WTC11 (cell line): ENCODE results near the gene SRC. TPM values are rescaled to one million over a fixed set of nuclear protein-coding genes. Genes with fewer than 3 reads are reported as not detected.

Experiments used
- ATAC-seq: fragments of 200-7000 bp; cut with Tn5 transposase; 2 replicates; pipeline ENCODE4 v1.10.0; 2021; ENCODE audit warnings: mild to moderate bottlenecking, moderate library complexity
- CTCF ChIA-PET: fragments of 300-600 bp; sonication (Branson Sonifier 250); formaldehyde crosslinking; loops from one replicate; lab custom pipeline; 2021; ENCODE audit warnings: antibody characterized with exemption; lab: Charles Lee
- POLR2A ChIA-PET: fragments of 350-600 bp; sonication (Branson Sonifier 250); formaldehyde crosslinking; loops from one replicate; lab custom pipeline; 2021; ENCODE audit warnings: antibody characterized with exemption; lab: Charles Lee
- DNase-seq: peaks from one replicate; pipeline ENCODE4 v3.0.0; 2021; ENCODE audit warnings: low spot score
- H3K27ac Mint-ChIP-seq: 2 replicates; pipeline ENCODE4 v1.8.0; 2021; ENCODE audit warnings: mixed read lengths
- H3K27me3 Mint-ChIP-seq: 2 replicates; pipeline ENCODE4 v1.8.0; 2021; ENCODE audit warnings: low read depth, mild to moderate bottlenecking, moderate library complexity, mixed read lengths
- H3K36me3 Mint-ChIP-seq: 2 replicates; pipeline ENCODE4 v1.8.0; 2021; ENCODE audit warnings: mixed read lengths
- H3K4me1 Mint-ChIP-seq: 2 replicates; pipeline ENCODE4 v1.8.0; 2022; ENCODE audit warnings: mixed read lengths
- H3K4me3 Mint-ChIP-seq: 2 replicates; pipeline ENCODE4 v1.8.0; 2021; ENCODE audit warnings: mild to moderate bottlenecking, moderate library complexity, mixed read lengths
- H3K9me3 Mint-ChIP-seq: 2 replicates; pipeline ENCODE4 v1.8.0; 2021; ENCODE audit warnings: mixed read lengths
- CBFB ChIP-seq: sonication (generic); formaldehyde crosslinking; IDR thresholded peaks from 2 replicates; pipeline ENCODE4 v1.8.1; 2022; ENCODE audit warnings: mild to moderate bottlenecking, low read depth, missing genetic modification reagents
- CREM ChIP-seq: sonication (generic); formaldehyde crosslinking; IDR thresholded peaks from 2 replicates; pipeline ENCODE4 v1.8.1; 2022; ENCODE audit warnings: mild to moderate bottlenecking, missing genetic modification reagents, moderate library complexity
- ETV6 ChIP-seq: sonication (generic); formaldehyde crosslinking; IDR thresholded peaks from 2 replicates; pipeline ENCODE4 v1.8.1; 2022; ENCODE audit warnings: mild to moderate bottlenecking, missing genetic modification reagents
- GTF2I ChIP-seq: fragments of 250-450 bp; sonication (Bioruptor Pico); conservative IDR thresholded peaks from 2 replicates; pipeline ENCODE4 v1.4.0; 2021; ENCODE audit warnings: mild to moderate bottlenecking
- NFYB ChIP-seq: sonication (generic); formaldehyde crosslinking; conservative IDR thresholded peaks from 2 replicates; pipeline ENCODE4 v1.8.0; 2022; ENCODE audit warnings: low read depth, missing genetic modification reagents
- NR1H2 ChIP-seq: sonication (generic); formaldehyde crosslinking; IDR thresholded peaks from 2 replicates; pipeline ENCODE4 v1.9.0; 2021; ENCODE audit warnings: mild to moderate bottlenecking, moderate library complexity, missing genetic modification reagents
- NR2C2 ChIP-seq: sonication (generic); formaldehyde crosslinking; IDR thresholded peaks from 2 replicates; pipeline ENCODE4 v1.8.0; 2022; ENCODE audit warnings: mild to moderate bottlenecking, missing genetic modification reagents
- NR3C1 ChIP-seq: sonication (generic); formaldehyde crosslinking; conservative IDR thresholded peaks from 2 replicates; pipeline ENCODE4 v1.8.1; 2023; ENCODE audit warnings: low read depth, mild to moderate bottlenecking, missing genetic modification reagents
- RELA ChIP-seq: sonication (generic); formaldehyde crosslinking; IDR thresholded peaks from 2 replicates; pipeline ENCODE4 v1.8.1; 2022; ENCODE audit warnings: missing genetic modification reagents, mild to moderate bottlenecking, borderline replicate concordance
- RORB ChIP-seq: fragments of 250-450 bp; sonication (Bioruptor Pico); IDR thresholded peaks from 2 replicates; pipeline ENCODE4 v1.9.0; 2021; ENCODE audit warnings: mild to moderate bottlenecking
- TP53 ChIP-seq: sonication (generic); formaldehyde crosslinking; IDR thresholded peaks from 2 replicates; pipeline ENCODE4 v1.8.1; 2023; ENCODE audit warnings: mild to moderate bottlenecking, missing genetic modification reagents
- ZBTB21 ChIP-seq: sonication (generic); formaldehyde crosslinking; IDR thresholded peaks from 2 replicates; pipeline ENCODE4 v1.8.1; 2023; ENCODE audit warnings: mild to moderate bottlenecking, missing genetic modification reagents, borderline replicate concordance
- ZNF232 ChIP-seq: sonication (generic); formaldehyde crosslinking; IDR thresholded peaks from 2 replicates; pipeline ENCODE4 v1.8.0; 2022; ENCODE audit warnings: mild to moderate bottlenecking, missing genetic modification reagents
- total RNA-seq: library from RNA; stranded (reverse); gene quantifications from 3 replicates; pipeline ENCODE4 v1.2.3, GENCODE V29; 2021
- TF ChIP-seq, protein P1 (sequence below): fragments of 250-450 bp; sonication (Bioruptor Pico); IDR thresholded peaks from 2 replicates; pipeline ENCODE4 v1.9.0; 2021; ENCODE audit warnings: mild to moderate bottlenecking, borderline replicate concordance
- TF ChIP-seq, protein P2 (sequence below): sonication (generic); formaldehyde crosslinking; IDR thresholded peaks from 2 replicates; pipeline ENCODE4 v1.8.1; 2022; ENCODE audit warnings: missing genetic modification reagents, borderline replicate concordance
- TF ChIP-seq, protein P3 (sequence below): sonication (generic); formaldehyde crosslinking; conservative IDR thresholded peaks from 2 replicates; pipeline ENCODE4 v1.8.1; 2022; ENCODE audit warnings: mild to moderate bottlenecking, missing genetic modification reagents
- TF ChIP-seq, protein P4 (sequence below): sonication (generic); formaldehyde crosslinking; IDR thresholded peaks from 2 replicates; pipeline ENCODE4 v1.8.1; 2023; ENCODE audit warnings: mild to moderate bottlenecking, moderate library complexity, missing genetic modification reagents
- TF ChIP-seq, protein P5 (sequence below): sonication (generic); formaldehyde crosslinking; IDR thresholded peaks from 2 replicates; pipeline ENCODE4 v1.8.1; 2023; ENCODE audit warnings: mild to moderate bottlenecking, missing genetic modification reagents
- TF ChIP-seq, protein P6 (sequence below): sonication (generic); formaldehyde crosslinking; IDR thresholded peaks from 2 replicates; pipeline ENCODE4 v1.8.0; 2022; ENCODE audit warnings: mild to moderate bottlenecking, missing genetic modification reagents
- TF ChIP-seq, protein P7 (sequence below): sonication (generic); formaldehyde crosslinking; IDR thresholded peaks from 2 replicates; pipeline ENCODE4 v1.8.0; 2023; ENCODE audit warnings: mild to moderate bottlenecking, missing genetic modification reagents

SRC gene
- total RNA-seq, 1 experiment from 2014 or later: 33.3 TPM

DNA sequence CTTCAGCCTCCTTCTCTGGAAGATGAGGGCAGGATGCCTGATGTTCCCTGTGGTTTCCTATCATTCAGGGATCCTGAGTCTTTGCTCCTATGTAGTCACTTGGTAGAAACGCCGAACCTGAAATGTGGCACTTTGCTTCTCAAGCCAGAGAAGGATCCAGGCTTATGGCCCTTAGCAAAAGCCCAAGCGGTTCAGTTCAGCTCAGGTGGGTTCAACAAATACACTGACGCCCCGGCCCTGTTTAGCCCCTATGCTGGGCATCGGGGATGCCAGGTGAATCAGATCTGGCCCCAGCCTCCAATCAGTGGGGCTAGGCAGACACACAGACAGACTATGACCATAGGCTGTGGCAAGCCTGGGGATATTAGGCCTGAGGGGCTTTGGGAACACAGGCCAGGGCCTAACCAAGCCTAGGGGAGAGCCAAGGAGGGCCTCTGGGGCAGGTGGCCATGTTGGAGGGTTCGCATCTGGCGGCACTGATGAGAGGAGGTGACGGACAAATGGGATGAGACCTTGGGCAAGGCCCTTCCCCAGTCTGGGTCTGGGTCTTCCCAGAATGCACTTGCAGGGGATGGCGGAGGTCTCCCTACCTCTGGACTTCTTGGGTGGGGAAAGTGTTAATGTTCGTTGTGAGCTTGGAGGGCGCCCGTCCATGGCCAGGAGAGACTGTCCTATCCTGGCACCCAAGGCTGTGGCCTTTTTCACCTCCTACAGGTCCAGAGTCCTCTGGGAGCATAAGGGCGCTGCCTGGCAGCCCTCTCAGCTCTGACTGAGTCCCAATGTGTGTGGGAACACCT, 17.6 kb upstream of the SRC start:
- H3K9me3 Mint-ChIP-seq: no peaks in the 10 kb centered on the region
- ATAC-seq: no peak
- DNase-seq: no peak
- no peak overlapping the region for H3K27ac Mint-ChIP-seq
- H3K27me3 Mint-ChIP-seq: no peaks in the 10 kb centered on the region
- TF ChIP-seq GTF2I (CRISPR knock-in tag) (no peak), NR1H2 (no peak), ZNF232 (CRISPR knock-in tag) (no peak), RELA (CRISPR knock-in tag) (no peak), NR2C2 (CRISPR knock-in tag) (no peak), CBFB (CRISPR knock-in tag) (no peak), ZBTB21 (CRISPR knock-in tag) (no peak), CREM (CRISPR knock-in tag) (no peak), RORB (CRISPR knock-in tag) (no peak), ETV6 (CRISPR knock-in tag) (no peak), TP53 (CRISPR knock-in tag) (no peak), NR3C1 (CRISPR knock-in tag) (no peak), NFYB (no peak)
- TF ChIP-seq, protein P1, sequence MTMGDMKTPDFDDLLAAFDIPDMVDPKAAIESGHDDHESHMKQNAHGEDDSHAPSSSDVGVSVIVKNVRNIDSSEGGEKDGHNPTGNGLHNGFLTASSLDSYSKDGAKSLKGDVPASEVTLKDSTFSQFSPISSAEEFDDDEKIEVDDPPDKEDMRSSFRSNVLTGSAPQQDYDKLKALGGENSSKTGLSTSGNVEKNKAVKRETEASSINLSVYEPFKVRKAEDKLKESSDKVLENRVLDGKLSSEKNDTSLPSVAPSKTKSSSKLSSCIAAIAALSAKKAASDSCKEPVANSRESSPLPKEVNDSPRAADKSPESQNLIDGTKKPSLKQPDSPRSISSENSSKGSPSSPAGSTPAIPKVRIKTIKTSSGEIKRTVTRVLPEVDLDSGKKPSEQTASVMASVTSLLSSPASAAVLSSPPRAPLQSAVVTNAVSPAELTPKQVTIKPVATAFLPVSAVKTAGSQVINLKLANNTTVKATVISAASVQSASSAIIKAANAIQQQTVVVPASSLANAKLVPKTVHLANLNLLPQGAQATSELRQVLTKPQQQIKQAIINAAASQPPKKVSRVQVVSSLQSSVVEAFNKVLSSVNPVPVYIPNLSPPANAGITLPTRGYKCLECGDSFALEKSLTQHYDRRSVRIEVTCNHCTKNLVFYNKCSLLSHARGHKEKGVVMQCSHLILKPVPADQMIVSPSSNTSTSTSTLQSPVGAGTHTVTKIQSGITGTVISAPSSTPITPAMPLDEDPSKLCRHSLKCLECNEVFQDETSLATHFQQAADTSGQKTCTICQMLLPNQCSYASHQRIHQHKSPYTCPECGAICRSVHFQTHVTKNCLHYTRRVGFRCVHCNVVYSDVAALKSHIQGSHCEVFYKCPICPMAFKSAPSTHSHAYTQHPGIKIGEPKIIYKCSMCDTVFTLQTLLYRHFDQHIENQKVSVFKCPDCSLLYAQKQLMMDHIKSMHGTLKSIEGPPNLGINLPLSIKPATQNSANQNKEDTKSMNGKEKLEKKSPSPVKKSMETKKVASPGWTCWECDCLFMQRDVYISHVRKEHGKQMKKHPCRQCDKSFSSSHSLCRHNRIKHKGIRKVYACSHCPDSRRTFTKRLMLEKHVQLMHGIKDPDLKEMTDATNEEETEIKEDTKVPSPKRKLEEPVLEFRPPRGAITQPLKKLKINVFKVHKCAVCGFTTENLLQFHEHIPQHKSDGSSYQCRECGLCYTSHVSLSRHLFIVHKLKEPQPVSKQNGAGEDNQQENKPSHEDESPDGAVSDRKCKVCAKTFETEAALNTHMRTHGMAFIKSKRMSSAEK (CRISPR knock-in tag): no peak
- TF ChIP-seq, protein P2, sequence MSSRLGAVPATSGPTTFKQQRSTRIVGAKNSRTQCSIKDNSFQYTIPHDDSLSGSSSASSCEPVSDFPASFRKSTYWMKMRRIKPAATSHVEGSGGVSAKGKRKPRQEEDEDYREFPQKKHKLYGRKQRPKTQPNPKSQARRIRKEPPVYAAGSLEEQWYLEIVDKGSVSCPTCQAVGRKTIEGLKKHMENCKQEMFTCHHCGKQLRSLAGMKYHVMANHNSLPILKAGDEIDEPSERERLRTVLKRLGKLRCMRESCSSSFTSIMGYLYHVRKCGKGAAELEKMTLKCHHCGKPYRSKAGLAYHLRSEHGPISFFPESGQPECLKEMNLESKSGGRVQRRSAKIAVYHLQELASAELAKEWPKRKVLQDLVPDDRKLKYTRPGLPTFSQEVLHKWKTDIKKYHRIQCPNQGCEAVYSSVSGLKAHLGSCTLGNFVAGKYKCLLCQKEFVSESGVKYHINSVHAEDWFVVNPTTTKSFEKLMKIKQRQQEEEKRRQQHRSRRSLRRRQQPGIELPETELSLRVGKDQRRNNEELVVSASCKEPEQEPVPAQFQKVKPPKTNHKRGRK (CRISPR knock-in tag): no peak
- TF ChIP-seq, protein P3, sequence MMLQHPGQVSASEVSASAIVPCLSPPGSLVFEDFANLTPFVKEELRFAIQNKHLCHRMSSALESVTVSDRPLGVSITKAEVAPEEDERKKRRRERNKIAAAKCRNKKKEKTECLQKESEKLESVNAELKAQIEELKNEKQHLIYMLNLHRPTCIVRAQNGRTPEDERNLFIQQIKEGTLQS: no peak
- TF ChIP-seq, protein P4, sequence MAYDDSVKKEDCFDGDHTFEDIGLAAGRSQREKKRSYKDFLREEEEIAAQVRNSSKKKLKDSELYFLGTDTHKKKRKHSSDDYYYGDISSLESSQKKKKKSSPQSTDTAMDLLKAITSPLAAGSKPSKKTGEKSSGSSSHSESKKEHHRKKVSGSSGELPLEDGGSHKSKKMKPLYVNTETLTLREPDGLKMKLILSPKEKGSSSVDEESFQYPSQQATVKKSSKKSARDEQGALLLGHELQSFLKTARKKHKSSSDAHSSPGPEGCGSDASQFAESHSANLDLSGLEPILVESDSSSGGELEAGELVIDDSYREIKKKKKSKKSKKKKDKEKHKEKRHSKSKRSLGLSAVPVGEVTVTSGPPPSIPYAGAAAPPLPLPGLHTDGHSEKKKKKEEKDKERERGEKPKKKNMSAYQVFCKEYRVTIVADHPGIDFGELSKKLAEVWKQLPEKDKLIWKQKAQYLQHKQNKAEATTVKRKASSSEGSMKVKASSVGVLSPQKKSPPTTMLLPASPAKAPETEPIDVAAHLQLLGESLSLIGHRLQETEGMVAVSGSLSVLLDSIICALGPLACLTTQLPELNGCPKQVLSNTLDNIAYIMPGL (CRISPR knock-in tag): no peak
- TF ChIP-seq, protein P5, sequence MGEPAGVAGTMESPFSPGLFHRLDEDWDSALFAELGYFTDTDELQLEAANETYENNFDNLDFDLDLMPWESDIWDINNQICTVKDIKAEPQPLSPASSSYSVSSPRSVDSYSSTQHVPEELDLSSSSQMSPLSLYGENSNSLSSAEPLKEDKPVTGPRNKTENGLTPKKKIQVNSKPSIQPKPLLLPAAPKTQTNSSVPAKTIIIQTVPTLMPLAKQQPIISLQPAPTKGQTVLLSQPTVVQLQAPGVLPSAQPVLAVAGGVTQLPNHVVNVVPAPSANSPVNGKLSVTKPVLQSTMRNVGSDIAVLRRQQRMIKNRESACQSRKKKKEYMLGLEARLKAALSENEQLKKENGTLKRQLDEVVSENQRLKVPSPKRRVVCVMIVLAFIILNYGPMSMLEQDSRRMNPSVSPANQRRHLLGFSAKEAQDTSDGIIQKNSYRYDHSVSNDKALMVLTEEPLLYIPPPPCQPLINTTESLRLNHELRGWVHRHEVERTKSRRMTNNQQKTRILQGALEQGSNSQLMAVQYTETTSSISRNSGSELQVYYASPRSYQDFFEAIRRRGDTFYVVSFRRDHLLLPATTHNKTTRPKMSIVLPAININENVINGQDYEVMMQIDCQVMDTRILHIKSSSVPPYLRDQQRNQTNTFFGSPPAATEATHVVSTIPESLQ (CRISPR knock-in tag): no peak
- TF ChIP-seq, protein P6, sequence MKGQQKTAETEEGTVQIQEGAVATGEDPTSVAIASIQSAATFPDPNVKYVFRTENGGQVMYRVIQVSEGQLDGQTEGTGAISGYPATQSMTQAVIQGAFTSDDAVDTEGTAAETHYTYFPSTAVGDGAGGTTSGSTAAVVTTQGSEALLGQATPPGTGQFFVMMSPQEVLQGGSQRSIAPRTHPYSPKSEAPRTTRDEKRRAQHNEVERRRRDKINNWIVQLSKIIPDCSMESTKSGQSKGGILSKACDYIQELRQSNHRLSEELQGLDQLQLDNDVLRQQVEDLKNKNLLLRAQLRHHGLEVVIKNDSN: no peak
- TF ChIP-seq, protein P7, sequence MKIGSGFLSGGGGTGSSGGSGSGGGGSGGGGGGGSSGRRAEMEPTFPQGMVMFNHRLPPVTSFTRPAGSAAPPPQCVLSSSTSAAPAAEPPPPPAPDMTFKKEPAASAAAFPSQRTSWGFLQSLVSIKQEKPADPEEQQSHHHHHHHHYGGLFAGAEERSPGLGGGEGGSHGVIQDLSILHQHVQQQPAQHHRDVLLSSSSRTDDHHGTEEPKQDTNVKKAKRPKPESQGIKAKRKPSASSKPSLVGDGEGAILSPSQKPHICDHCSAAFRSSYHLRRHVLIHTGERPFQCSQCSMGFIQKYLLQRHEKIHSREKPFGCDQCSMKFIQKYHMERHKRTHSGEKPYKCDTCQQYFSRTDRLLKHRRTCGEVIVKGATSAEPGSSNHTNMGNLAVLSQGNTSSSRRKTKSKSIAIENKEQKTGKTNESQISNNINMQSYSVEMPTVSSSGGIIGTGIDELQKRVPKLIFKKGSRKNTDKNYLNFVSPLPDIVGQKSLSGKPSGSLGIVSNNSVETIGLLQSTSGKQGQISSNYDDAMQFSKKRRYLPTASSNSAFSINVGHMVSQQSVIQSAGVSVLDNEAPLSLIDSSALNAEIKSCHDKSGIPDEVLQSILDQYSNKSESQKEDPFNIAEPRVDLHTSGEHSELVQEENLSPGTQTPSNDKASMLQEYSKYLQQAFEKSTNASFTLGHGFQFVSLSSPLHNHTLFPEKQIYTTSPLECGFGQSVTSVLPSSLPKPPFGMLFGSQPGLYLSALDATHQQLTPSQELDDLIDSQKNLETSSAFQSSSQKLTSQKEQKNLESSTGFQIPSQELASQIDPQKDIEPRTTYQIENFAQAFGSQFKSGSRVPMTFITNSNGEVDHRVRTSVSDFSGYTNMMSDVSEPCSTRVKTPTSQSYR (CRISPR knock-in tag): no peak
- TF ChIP-seq, all 79 proteins: peak for 0
- CTCF ChIA-PET: interaction anchor here (0.6 kb wide), 1 partner anchor 15 kb away, joined by 3 read pairs; no protein-coding TSS in a partner anchor
- H3K4me1 Mint-ChIP-seq: peaks cover 7% of the 10 kb centered on the region
- H3K36me3 Mint-ChIP-seq: no peaks in the 10 kb centered on the region
- POLR2A ChIA-PET: no interaction called here
- H3K4me3 Mint-ChIP-seq: no peak overlapping the region
